SK-N-MC (cell line): Measurements from ENCODE around the gene SULF2.

Source experiments
- EZH2 ChIP-seq: fragments of 200-600 bp; sonication (generic); IDR thresholded peaks from one replicate; pipeline ENCODE4 v1.6.1; 2017; ENCODE audit warnings: antibody characterized with exemption
- POLR2AphosphoS5 ChIP-seq: IDR thresholded peaks from 2 replicates; pipeline ENCODE4 v1.6.1; 2012; ENCODE audit warnings: mild to moderate bottlenecking, low read depth, low read length, borderline replicate concordance

- TF ChIP-seq POLR2AphosphoS5 (no peak), EZH2 (no peak)
Measured at GRCh38 chr20:47717421-47717820, 67.9 kb downstream of the SULF2 start.
